Ishikawa (cell line): ENCODE data around the gene INSYN2B.

Experiments used
- CEBPB ChIP-seq: IDR thresholded peaks from 2 replicates; pipeline ENCODE4 v1.6.1; 2012
- CREB1 ChIP-seq: IDR thresholded peaks from 2 replicates; pipeline ENCODE4 v1.6.1; 2012; ENCODE audit warnings: low read depth
- EGR1 ChIP-seq: IDR thresholded peaks from 2 replicates; pipeline ENCODE4 v1.6.1; 2012
- EP300 ChIP-seq: IDR thresholded peaks from 2 replicates; pipeline ENCODE4 v1.6.1; 2012; ENCODE audit warnings: borderline replicate concordance
- FOXM1 ChIP-seq: IDR thresholded peaks from 2 replicates; pipeline ENCODE4 v1.6.1; 2012; ENCODE audit warnings: low read depth, borderline replicate concordance
- NFIC ChIP-seq: IDR thresholded peaks from 2 replicates; pipeline ENCODE4 v1.6.1; 2012
- RAD21 ChIP-seq: IDR thresholded peaks from 2 replicates; pipeline ENCODE4 v1.6.1; 2012; ENCODE audit warnings: low read depth
- TAF1 ChIP-seq: IDR thresholded peaks from 2 replicates; pipeline ENCODE4 v1.6.1; 2012; ENCODE audit warnings: low read depth, mild to moderate bottlenecking
- TCF12 ChIP-seq: IDR thresholded peaks from 2 replicates; pipeline ENCODE4 v1.6.1; 2012; ENCODE audit warnings: low read depth
- TEAD4 ChIP-seq: IDR thresholded peaks from 2 replicates; pipeline ENCODE4 v1.6.1; 2012
- YY1 ChIP-seq: IDR thresholded peaks from 2 replicates; pipeline ENCODE4 v1.6.1; 2012; ENCODE audit warnings: low read depth
- ZBTB7A ChIP-seq: IDR thresholded peaks from 2 replicates; pipeline ENCODE4 v1.6.1; 2012; ENCODE audit warnings: low read depth
- TF ChIP-seq, protein P1 (sequence below): IDR thresholded peaks from 2 replicates; pipeline ENCODE4 v1.6.1; 2012; ENCODE audit warnings: low read depth, mild to moderate bottlenecking
- TF ChIP-seq, protein P2 (sequence below): IDR thresholded peaks from 2 replicates; pipeline ENCODE4 v1.6.1; 2012
- TF ChIP-seq, protein P3 (sequence below): IDR thresholded peaks from 2 replicates; pipeline ENCODE4 v1.6.1; 2012

The INSYN2B gene

DNA sequence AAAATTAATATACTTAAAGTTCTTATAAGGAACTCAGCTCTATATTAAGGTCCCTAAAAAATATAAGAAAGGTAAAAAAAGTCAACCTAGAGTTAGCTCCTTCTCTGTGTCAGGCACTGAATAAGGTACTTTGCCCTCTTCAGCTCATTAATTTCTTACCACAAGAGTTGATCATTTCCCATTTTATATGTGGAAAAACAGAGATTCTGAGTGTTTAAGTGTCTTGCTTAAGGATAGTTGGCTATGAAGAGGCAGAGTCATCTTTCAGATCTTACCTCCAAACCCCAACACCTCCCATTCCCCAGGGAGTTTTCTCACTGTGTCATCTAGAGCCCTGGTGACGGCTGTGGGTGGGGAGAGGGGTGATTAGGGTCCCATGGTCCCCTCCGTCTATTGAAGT is 40.6 kb downstream of the INSYN2B start:
- TF ChIP-seq TEAD4 = no peak
- no peak for TF ChIP-seq FOXM1
- TF ChIP-seq RAD21 = no peak
- TF ChIP-seq CREB1 = no peak
- TF ChIP-seq, protein P1, sequence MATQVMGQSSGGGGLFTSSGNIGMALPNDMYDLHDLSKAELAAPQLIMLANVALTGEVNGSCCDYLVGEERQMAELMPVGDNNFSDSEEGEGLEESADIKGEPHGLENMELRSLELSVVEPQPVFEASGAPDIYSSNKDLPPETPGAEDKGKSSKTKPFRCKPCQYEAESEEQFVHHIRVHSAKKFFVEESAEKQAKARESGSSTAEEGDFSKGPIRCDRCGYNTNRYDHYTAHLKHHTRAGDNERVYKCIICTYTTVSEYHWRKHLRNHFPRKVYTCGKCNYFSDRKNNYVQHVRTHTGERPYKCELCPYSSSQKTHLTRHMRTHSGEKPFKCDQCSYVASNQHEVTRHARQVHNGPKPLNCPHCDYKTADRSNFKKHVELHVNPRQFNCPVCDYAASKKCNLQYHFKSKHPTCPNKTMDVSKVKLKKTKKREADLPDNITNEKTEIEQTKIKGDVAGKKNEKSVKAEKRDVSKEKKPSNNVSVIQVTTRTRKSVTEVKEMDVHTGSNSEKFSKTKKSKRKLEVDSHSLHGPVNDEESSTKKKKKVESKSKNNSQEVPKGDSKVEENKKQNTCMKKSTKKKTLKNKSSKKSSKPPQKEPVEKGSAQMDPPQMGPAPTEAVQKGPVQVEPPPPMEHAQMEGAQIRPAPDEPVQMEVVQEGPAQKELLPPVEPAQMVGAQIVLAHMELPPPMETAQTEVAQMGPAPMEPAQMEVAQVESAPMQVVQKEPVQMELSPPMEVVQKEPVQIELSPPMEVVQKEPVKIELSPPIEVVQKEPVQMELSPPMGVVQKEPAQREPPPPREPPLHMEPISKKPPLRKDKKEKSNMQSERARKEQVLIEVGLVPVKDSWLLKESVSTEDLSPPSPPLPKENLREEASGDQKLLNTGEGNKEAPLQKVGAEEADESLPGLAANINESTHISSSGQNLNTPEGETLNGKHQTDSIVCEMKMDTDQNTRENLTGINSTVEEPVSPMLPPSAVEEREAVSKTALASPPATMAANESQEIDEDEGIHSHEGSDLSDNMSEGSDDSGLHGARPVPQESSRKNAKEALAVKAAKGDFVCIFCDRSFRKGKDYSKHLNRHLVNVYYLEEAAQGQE = no peak
- TF ChIP-seq, protein P2, sequence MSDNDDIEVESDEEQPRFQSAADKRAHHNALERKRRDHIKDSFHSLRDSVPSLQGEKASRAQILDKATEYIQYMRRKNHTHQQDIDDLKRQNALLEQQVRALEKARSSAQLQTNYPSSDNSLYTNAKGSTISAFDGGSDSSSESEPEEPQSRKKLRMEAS = no peak
- TF ChIP-seq EP300 = no peak
- no peak for TF ChIP-seq YY1
- no peak for TF ChIP-seq TCF12
- TF ChIP-seq, protein P3, sequence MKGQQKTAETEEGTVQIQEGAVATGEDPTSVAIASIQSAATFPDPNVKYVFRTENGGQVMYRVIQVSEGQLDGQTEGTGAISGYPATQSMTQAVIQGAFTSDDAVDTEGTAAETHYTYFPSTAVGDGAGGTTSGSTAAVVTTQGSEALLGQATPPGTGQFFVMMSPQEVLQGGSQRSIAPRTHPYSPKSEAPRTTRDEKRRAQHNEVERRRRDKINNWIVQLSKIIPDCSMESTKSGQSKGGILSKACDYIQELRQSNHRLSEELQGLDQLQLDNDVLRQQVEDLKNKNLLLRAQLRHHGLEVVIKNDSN = no peak
- no peak for TF ChIP-seq NFIC

DNA sequence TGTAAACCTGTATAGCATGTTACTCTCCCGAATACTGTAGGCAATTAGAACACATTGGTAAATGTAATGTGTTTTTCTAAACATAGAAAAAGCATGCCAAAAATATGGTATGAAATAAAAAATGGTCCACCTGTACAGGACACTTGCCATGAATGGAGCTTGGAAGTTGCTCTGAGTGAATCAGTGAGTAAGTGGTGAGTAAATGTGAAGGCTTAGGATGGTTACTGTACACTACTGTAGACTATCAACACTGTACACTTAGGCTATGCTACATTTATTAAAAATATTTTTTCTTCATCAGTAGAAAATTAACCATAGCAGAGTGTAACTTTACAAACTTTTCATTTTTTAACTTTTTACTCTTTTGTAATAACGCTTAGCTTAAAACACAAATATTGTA is 41.9 kb downstream of the INSYN2B start:
- TF ChIP-seq TEAD4 = no peak
- no peak for TF ChIP-seq TCF12
- TF ChIP-seq RAD21 = no peak
- TF ChIP-seq, protein P1 = no peak
- no peak for TF ChIP-seq ZBTB7A
- TF ChIP-seq CEBPB = no peak
- no peak for TF ChIP-seq TAF1
- no peak for TF ChIP-seq YY1
- no peak for TF ChIP-seq EGR1
- TF ChIP-seq, protein P2 = no peak
- TF ChIP-seq EP300 = no peak
- TF ChIP-seq CREB1 = no peak
- no peak for TF ChIP-seq NFIC
- TF ChIP-seq, protein P3 = no peak
- no peak for TF ChIP-seq FOXM1

DNA sequence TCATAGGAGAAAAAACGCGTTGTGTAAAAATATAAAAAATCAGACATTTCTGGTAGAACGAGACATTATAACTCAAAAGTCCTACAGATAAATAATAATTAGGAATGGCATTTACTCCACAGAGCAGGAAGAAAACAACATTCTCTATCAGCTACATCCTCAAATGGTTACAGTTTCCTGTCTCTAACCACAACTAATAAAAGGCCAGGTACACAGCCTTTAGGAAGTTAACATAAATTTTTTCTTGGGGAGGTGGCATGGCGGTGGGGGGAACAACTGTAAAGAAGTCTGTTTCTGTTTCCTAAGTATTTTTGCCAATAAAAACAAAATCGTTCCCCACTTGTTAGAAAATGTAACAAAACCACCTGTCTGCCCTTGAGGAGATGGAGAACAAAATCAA is 44.5 kb downstream of the INSYN2B start:
- TF ChIP-seq, protein P2 = no peak
- TF ChIP-seq, protein P1 = no peak

DNA sequence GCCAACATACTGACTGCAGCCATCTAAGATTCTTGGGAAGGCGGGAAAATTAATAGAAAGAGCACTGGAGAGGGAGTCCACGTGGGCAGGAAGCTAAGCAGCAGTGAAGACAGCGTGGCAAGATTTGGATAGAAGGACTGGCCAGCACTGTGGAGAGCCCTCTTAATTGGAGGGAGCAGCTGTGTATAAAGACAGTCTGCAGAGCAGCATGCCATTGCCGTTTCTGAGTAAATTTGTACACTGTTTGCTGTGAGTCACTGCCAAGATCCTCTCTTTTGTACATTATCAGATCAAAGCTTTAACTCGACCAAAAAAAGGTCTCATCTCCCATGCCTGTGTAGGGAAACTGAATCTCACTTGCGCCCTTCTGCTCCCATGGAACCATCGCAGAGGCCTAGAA is 45.3 kb downstream of the INSYN2B start:
- no peak for TF ChIP-seq CEBPB
- TF ChIP-seq EP300 = no peak
- no peak for TF ChIP-seq YY1
- no peak for TF ChIP-seq CREB1
- TF ChIP-seq ZBTB7A = no peak
- TF ChIP-seq RAD21 = no peak
- TF ChIP-seq TAF1 = no peak
- TF ChIP-seq EGR1 = no peak
- TF ChIP-seq, protein P2 = no peak
- TF ChIP-seq NFIC = no peak
- no peak for TF ChIP-seq TCF12
- TF ChIP-seq, protein P1 = no peak
- TF ChIP-seq TEAD4 = no peak
- TF ChIP-seq, protein P3 = no peak
- TF ChIP-seq FOXM1 = no peak
